Mesenchymal stem cell (in vitro differentiated cells and primary cell): ENCODE measurements around the gene IPO7.

Experiments used
- DNase-seq: peaks from one replicate; pipeline ENCODE4 v3.0.0-alpha.2; 2013
- H2AFZ ChIP-seq: one replicate; pipeline ENCODE4 v1.6.1; 2013; ENCODE audit warnings: low read depth, mild to moderate bottlenecking, control low read depth, inconsistent platforms, low read length, moderate library complexity
- H2AK5ac ChIP-seq: 2 replicates; pipeline ENCODE4 v1.6.1; 2013; ENCODE audit warnings: low read length, moderate library complexity, mild to moderate bottlenecking, inconsistent platforms; ENCODE audit not compliant: severe bottlenecking
- H2BK120ac ChIP-seq: one replicate; pipeline ENCODE4 v1.6.1; 2013; ENCODE audit warnings: low read depth, mild to moderate bottlenecking, inconsistent platforms, low read length, moderate library complexity
- H2BK12ac ChIP-seq, 2 experiments: one replicate each; pipeline ENCODE4 v1.6.1; 2013; ENCODE audit warnings: inconsistent platforms in 2 of 2, low read length in 2 of 2, mild to moderate bottlenecking in 2 of 2, moderate library complexity in 2 of 2, control low read depth in 1 of 2
- H2BK15ac ChIP-seq: one replicate; pipeline ENCODE4 v1.6.1; 2013; ENCODE audit warnings: mild to moderate bottlenecking, low read depth, inconsistent platforms; ENCODE audit not compliant: poor library complexity, severe bottlenecking
- H2BK5ac ChIP-seq: 2 replicates; pipeline ENCODE4 v1.6.1; 2013; ENCODE audit warnings: low read depth, mild to moderate bottlenecking, low read length, control low read depth, inconsistent platforms; ENCODE audit not compliant: poor library complexity, severe bottlenecking
- H3K14ac ChIP-seq, 2 experiments: one replicate each; pipeline ENCODE4 v1.6.1; 2013; ENCODE audit warnings: inconsistent platforms in 2 of 2, low read length in 2 of 2, control low read depth in 1 of 2, mild to moderate bottlenecking in 1 of 2, moderate library complexity in 1 of 2
- H3K18ac ChIP-seq, 2 experiments: one replicate each; pipeline ENCODE4 v1.6.1; 2013; ENCODE audit warnings: inconsistent platforms in 2 of 2, low read length in 2 of 2, control low read depth in 1 of 2, low read depth in 1 of 2, mild to moderate bottlenecking in 1 of 2
- H3K23ac ChIP-seq, 2 experiments: one replicate each; pipeline ENCODE4 v1.6.1; 2013; ENCODE audit warnings: inconsistent platforms in 2 of 2, low read length in 2 of 2, mild to moderate bottlenecking in 2 of 2, moderate library complexity in 2 of 2, control low read depth in 1 of 2
- H3K27ac ChIP-seq: 2 replicates; pipeline ENCODE4 v1.5.1; 2013; ENCODE audit warnings: mild to moderate bottlenecking, moderate library complexity, low read length, control low read depth, inconsistent platforms; ENCODE audit not compliant: poor library complexity, severe bottlenecking
- H3K27me3 ChIP-seq, 2 experiments: 2 replicates each; pipeline versions ENCODE4 v1.6.1 to v1.7.0; 2013; ENCODE audit warnings: low read length in 2 of 2, mild to moderate bottlenecking in 2 of 2, moderate library complexity in 2 of 2, control low read depth in 1 of 2, inconsistent platforms in 1 of 2; ENCODE audit not compliant: control insufficient read depth in 1 of 2, insufficient read depth in 1 of 2
- H3K36me3 ChIP-seq, 2 experiments: 2 replicates each; pipeline versions ENCODE4 v1.6.1 to v1.7.0; 2013; ENCODE audit warnings: low read length in 2 of 2, control low read depth in 1 of 2, inconsistent platforms in 1 of 2, low read depth in 1 of 2, mild to moderate bottlenecking in 1 of 2; ENCODE audit not compliant: insufficient read depth in 2 of 2, control insufficient read depth in 1 of 2
- H3K4ac ChIP-seq, 2 experiments: one replicate each; pipeline ENCODE4 v1.6.1; 2013; ENCODE audit warnings: inconsistent platforms in 2 of 2, low read length in 2 of 2, mild to moderate bottlenecking in 2 of 2, moderate library complexity in 2 of 2, control low read depth in 1 of 2, low read depth in 1 of 2
- H3K4me1 ChIP-seq: 2 replicates; pipeline ENCODE4 v1.6.1; 2013; ENCODE audit warnings: low read depth, low read length, control low read depth; ENCODE audit not compliant: control insufficient read depth, insufficient read depth
- H3K4me2 ChIP-seq: 2 replicates; pipeline ENCODE4 v1.6.1; 2013; ENCODE audit warnings: low read length, mild to moderate bottlenecking, inconsistent platforms; ENCODE audit not compliant: poor library complexity, severe bottlenecking
- H3K4me3 ChIP-seq, 2 experiments: 2 replicates each; pipeline versions ENCODE4 v1.5.1 to v1.7.0; 2013; ENCODE audit warnings: low read length in 2 of 2, mild to moderate bottlenecking in 2 of 2, control low read depth in 1 of 2, low read depth in 1 of 2; ENCODE audit not compliant: insufficient read depth in 1 of 2
- H3K79me1 ChIP-seq: replicated peaks from 2 replicates; pipeline ENCODE4 v1.6.1; 2013; ENCODE audit warnings: mild to moderate bottlenecking, control low read depth, low read length, inconsistent platforms; ENCODE audit not compliant: poor library complexity, severe bottlenecking
- H3K9ac ChIP-seq: 2 replicates; pipeline ENCODE4 v1.7.0; 2013; ENCODE audit warnings: mild to moderate bottlenecking, low read length, moderate library complexity
- H3K9me3 ChIP-seq: 2 replicates; pipeline ENCODE4 v1.7.0; 2013; ENCODE audit warnings: mild to moderate bottlenecking, low read length; ENCODE audit not compliant: control insufficient read depth
- H4K8ac ChIP-seq: one replicate; pipeline ENCODE4 v1.6.1; 2013; ENCODE audit warnings: inconsistent platforms, mild to moderate bottlenecking, low read length, moderate library complexity
- H4K91ac ChIP-seq: one replicate; pipeline ENCODE4 v1.6.1; 2013; ENCODE audit warnings: mild to moderate bottlenecking, low read length, inconsistent platforms
- WGBS: methylation state at CpG from one replicate; pipeline ENCODE4 v1.1.7; 2013; ENCODE audit warnings: mixed read lengths; 5-methylcytosine and 5-hydroxymethylcytosine counted together

IPO7 gene

DNA sequence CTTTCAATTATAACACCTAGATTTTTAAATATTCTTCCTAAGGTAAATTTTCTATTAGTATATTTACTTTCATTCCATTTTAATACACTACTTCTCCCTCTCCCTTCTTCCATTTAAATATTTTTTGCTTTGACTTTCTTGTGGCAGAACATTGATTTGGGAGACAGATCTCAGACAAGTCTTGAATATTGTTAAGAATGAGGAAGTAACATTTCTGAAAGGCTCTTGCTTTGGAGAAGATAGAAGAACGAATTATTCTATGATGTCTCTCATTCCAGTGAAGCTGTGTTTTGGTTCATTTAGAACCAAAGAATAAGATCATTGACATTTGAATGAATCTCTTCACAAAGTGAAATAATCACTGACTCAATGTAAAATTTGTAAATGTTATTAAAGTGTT, 2.4 kb downstream of the IPO7 start:
- peak; percentile 19 for DNase-seq
- Histone ChIP-seq H3K23ac (no peak overlapping the region), H3K4me1 (peaks cover 3% of the 10 kb centered on the region), H3K79me1 (no peaks in the 10 kb centered on the region), H3K18ac (no peak overlapping the region), H4K91ac (no peak overlapping the region), H4K8ac (no peak overlapping the region), H3K9ac (peak overlapping the region; percentile 92), H2AFZ (no peak overlapping the region), H3K4ac (no peak overlapping the region), H3K9me3 (no peaks in the 10 kb centered on the region), H2BK120ac (no peak overlapping the region), H3K14ac (no peak overlapping the region), H3K27me3 (no peaks in the 10 kb centered on the region), H3K4me3 (peak overlapping the region in 1 of 2 experiments; percentile 95), H2BK12ac (no peak overlapping the region), H3K4me2 (no peak overlapping the region), H2AK5ac (no peak overlapping the region), H3K27ac (no peak overlapping the region), H3K36me3 (peaks cover 5 to 11% of the 10 kb centered on the region in 2 experiments), H2BK5ac (no peak overlapping the region), H2BK15ac (no peak overlapping the region)
- WGBS, result no CpG with 5 or more reads among the region's 1 CpG

DNA sequence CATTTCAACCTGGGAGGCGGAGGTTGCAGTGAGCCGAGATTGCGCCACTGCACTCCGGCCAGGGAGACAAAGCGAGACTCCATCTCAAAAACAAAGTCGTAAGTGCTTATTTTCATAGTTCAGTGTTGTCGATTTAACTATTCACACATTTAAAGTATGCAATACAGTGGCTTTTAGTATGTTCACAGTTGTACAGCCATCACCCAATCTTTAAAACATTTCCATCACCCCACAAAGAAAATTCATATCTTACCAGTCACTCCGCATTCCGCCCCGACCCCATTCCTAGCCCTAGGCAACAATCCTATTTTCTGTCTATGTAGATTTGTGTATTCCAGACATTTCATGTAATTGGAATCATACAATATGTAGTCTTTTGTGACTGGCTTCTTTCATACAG, 11.9 kb downstream of the IPO7 start:
- Histone ChIP-seq H3K23ac (no peak overlapping the region), H3K27ac (peak overlapping the region; percentile 26), H3K9me3 (no peaks in the 10 kb centered on the region), H2AK5ac (no peak overlapping the region), H2AFZ (no peak overlapping the region), H3K36me3 (peaks cover 3 to 6% of the 10 kb centered on the region in 2 experiments), H3K4ac (no peak overlapping the region), H3K9ac (no peak overlapping the region), H2BK120ac (no peak overlapping the region), H3K27me3 (no peaks in the 10 kb centered on the region), H3K14ac (no peak overlapping the region), H4K8ac (no peak overlapping the region), H2BK12ac (no peak overlapping the region), H3K4me3 (no peak overlapping the region), H2BK15ac (no peak overlapping the region), H3K4me1 (peaks cover 5% of the 10 kb centered on the region), H2BK5ac (no peak overlapping the region), H3K4me2 (no peak overlapping the region), H3K79me1 (no peaks in the 10 kb centered on the region), H3K18ac (no peak overlapping the region), H4K91ac (no peak overlapping the region)
- 97% methylated on average over 10 of the region's 10 CpGs for WGBS
- DNase-seq, result no peak

DNA sequence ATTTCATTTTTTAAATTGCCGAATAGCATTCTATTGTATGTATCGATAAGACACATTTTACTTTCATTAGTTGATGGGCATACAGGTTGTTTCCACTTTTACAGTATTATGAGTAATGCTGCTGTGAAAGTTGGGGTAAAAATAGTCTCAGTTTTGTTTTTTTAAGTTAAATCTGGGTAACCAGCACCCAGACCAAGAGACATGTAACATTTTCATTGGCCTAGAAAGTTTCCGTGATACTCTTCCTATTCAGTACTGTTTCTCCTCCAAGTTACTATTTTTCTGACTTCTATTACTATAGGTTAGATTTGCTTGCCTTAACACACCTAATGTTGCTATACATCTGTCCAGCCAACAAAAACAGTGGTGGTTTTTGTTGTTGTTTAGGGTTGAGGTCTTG, 12.3 kb downstream of the IPO7 start:
- Histone ChIP-seq H3K14ac (no peak overlapping the region), H2AK5ac (no peak overlapping the region), H3K4ac (no peak overlapping the region), H3K18ac (no peak overlapping the region), H3K9ac (no peak overlapping the region), H3K27me3 (no peaks in the 10 kb centered on the region), H3K9me3 (no peaks in the 10 kb centered on the region), H2BK5ac (no peak overlapping the region), H2BK15ac (no peak overlapping the region), H3K4me3 (no peak overlapping the region), H2BK12ac (no peak overlapping the region), H4K8ac (no peak overlapping the region), H2AFZ (no peak overlapping the region), H4K91ac (no peak overlapping the region), H3K4me1 (peaks cover 5% of the 10 kb centered on the region), H3K4me2 (no peak overlapping the region), H3K36me3 (peaks cover 2 to 6% of the 10 kb centered on the region in 2 experiments), H3K27ac (no peak overlapping the region), H3K79me1 (no peaks in the 10 kb centered on the region), H2BK120ac (no peak overlapping the region), H3K23ac (no peak overlapping the region)
- WGBS, result 100% methylated on average over 1 of the region's 3 CpGs
- DNase-seq, result no peak

DNA sequence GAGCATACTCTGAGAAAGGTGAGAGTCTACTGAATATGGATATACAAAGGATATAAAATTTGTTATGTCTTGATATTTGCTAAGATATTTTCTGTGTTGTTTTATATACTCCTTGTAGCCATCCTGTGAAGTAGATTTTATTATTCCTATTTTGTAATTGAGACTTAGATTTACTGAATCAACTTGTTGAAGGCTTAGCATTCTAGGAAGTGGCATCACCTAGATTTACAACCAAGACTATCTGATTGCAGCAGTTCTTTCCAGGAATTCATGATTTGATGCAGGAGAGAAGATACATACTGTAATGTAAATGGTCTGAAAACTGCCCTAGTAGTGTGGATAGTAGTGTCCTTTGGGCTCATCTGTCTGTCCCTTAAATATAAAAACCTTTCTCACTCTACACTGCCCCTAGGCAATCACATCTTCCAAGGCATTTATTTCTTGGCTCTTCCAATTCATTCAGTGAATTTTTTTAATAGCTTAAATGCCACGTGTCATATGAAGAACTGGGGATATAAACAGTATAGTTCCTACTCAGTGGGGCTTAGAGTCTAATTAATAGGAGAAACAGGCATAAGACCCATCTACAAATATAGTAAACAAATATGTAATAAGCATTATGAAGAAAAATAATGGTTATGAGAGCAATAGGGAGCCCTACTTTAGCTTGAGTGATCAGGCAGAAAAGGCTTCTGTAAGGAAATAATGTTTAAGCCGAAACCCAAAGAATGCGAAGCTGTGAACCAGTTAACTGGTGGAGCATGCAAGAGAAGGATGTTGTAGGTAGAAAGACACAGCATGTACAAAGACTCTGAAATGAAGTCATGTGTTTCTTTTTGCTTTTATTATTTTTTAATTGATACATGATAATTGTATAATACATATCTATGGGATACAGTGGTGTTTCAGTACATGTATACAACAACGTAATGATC, 13.6 kb downstream of the IPO7 start:
- no peak overlapping the region for H3K9ac ChIP-seq
- H2AK5ac ChIP-seq, result no peak overlapping the region
- H3K4ac ChIP-seq, result no peak overlapping the region
- H2BK120ac ChIP-seq, result no peak overlapping the region
- H3K27me3 ChIP-seq, result no peaks in the 10 kb centered on the region
- no peak overlapping the region for H2AFZ ChIP-seq
- DNase-seq, result no peak
- WGBS, result 98% methylated on average over 2 of the region's 4 CpGs
- no peak overlapping the region for H3K4me3 ChIP-seq
- no peak overlapping the region for H2BK5ac ChIP-seq
- H4K91ac ChIP-seq, result no peak overlapping the region
- peaks cover 0 to 3% of the 10 kb centered on the region in 2 experiments for H3K36me3 ChIP-seq
- no peaks in the 10 kb centered on the region for H3K9me3 ChIP-seq
- no peak overlapping the region for H4K8ac ChIP-seq
- H3K4me1 ChIP-seq, result peaks cover 5% of the 10 kb centered on the region
- no peak overlapping the region for H3K4me2 ChIP-seq
- H2BK15ac ChIP-seq, result no peak overlapping the region
- no peaks in the 10 kb centered on the region for H3K79me1 ChIP-seq
- H3K23ac ChIP-seq, result no peak overlapping the region
- no peak overlapping the region for H2BK12ac ChIP-seq
- H3K18ac ChIP-seq, result no peak overlapping the region
- H3K27ac ChIP-seq, result peak overlapping the region; percentile 69
- no peak overlapping the region for H3K14ac ChIP-seq
